H9 (cell line): Measurements from ENCODE around the gene CRACR2A. TPM values are rescaled to one million over a fixed set of nuclear protein-coding genes. Genes with fewer than 3 reads are reported as not detected.

ENCODE experiments used
- DNase-seq: peaks from one replicate; pipeline ENCODE4 v3.0.0-alpha.2; 2017
- H2AFZ ChIP-seq: one replicate; pipeline ENCODE4 v1.6.1; 2013; ENCODE audit warnings: mild to moderate bottlenecking, low read length, control low read depth, moderate library complexity
- H2AK5ac ChIP-seq: 2 replicates; pipeline ENCODE4 v1.6.1; 2013; ENCODE audit warnings: low read length, control low read depth, mixed read lengths; ENCODE audit not compliant: insufficient read length
- H2BK120ac ChIP-seq: one replicate; pipeline ENCODE4 v1.6.1; 2013; ENCODE audit warnings: low read depth, mild to moderate bottlenecking, low read length, control low read depth, inconsistent platforms; ENCODE audit not compliant: poor library complexity, severe bottlenecking
- H2BK12ac ChIP-seq: 2 replicates; pipeline ENCODE4 v1.6.1; 2013; ENCODE audit warnings: low read length, control low read depth, mixed read lengths, low read depth; ENCODE audit not compliant: insufficient read length
- H2BK15ac ChIP-seq: 2 replicates; pipeline ENCODE4 v1.6.1; 2013; ENCODE audit warnings: low read depth, low read length, control low read depth
- H2BK20ac ChIP-seq: one replicate; pipeline ENCODE4 v1.6.1; 2013; ENCODE audit warnings: low read depth, mild to moderate bottlenecking, low read length, control low read depth, inconsistent platforms; ENCODE audit not compliant: poor library complexity, severe bottlenecking
- H2BK5ac ChIP-seq: 2 replicates; pipeline ENCODE4 v1.6.1; 2013; ENCODE audit warnings: low read length, control low read depth, mixed read lengths; ENCODE audit not compliant: insufficient read length
- H3K14ac ChIP-seq: 2 replicates; pipeline ENCODE4 v1.6.1; 2013; ENCODE audit warnings: low read length, control low read depth; ENCODE audit not compliant: insufficient read depth
- H3K18ac ChIP-seq: 2 replicates; pipeline ENCODE4 v1.6.1; 2013; ENCODE audit warnings: low read depth, mild to moderate bottlenecking, mixed read lengths, low read length, control low read depth; ENCODE audit not compliant: insufficient read length
- H3K23ac ChIP-seq: 2 replicates; pipeline ENCODE4 v1.6.1; 2013; ENCODE audit warnings: low read length, control low read depth, mixed read lengths, low read depth; ENCODE audit not compliant: insufficient read length
- H3K23me2 ChIP-seq: 2 replicates; pipeline ENCODE4 v1.6.1; 2013; ENCODE audit warnings: low read depth, mild to moderate bottlenecking, mixed read lengths, low read length, control low read depth; ENCODE audit not compliant: insufficient read length, poor library complexity, severe bottlenecking
- H3K27ac ChIP-seq: 2 replicates; pipeline ENCODE4 v1.5.1; 2013; ENCODE audit warnings: low read length, control low read depth, mixed read lengths, low read depth; ENCODE audit not compliant: insufficient read length
- H3K27me3 ChIP-seq: 2 replicates; pipeline ENCODE4 v1.6.1; 2013; ENCODE audit warnings: low read length, control low read depth, inconsistent platforms; ENCODE audit not compliant: insufficient read depth
- H3K4ac ChIP-seq: 2 replicates; pipeline ENCODE4 v1.6.1; 2013; ENCODE audit warnings: low read depth, mild to moderate bottlenecking, control low read depth, inconsistent platforms, low read length, moderate library complexity
- H3K4me1 ChIP-seq: 2 replicates; pipeline ENCODE4 v1.6.1; 2013; ENCODE audit warnings: low read length, control low read depth, inconsistent platforms; ENCODE audit not compliant: insufficient read depth
- H3K4me2 ChIP-seq: 2 replicates; pipeline ENCODE4 v1.6.1; 2013; ENCODE audit warnings: low read length, control low read depth, mixed read lengths; ENCODE audit not compliant: insufficient read length, insufficient read depth
- H3K56ac ChIP-seq: 2 replicates; pipeline ENCODE4 v1.6.1; 2013; ENCODE audit warnings: low read depth, mild to moderate bottlenecking, mixed read lengths, low read length, control low read depth; ENCODE audit not compliant: insufficient read length
- H3K79me1 ChIP-seq: 2 replicates; pipeline ENCODE4 v1.6.1; 2013; ENCODE audit warnings: low read depth, mild to moderate bottlenecking, moderate library complexity, low read length, control low read depth, inconsistent platforms; ENCODE audit not compliant: insufficient read depth, poor library complexity, severe bottlenecking
- H3K79me2 ChIP-seq: 2 replicates; pipeline ENCODE4 v1.6.1; 2013; ENCODE audit warnings: low read length, control low read depth, inconsistent platforms; ENCODE audit not compliant: insufficient read depth
- H3K9ac ChIP-seq: 2 replicates; pipeline ENCODE4 v1.6.1; 2013; ENCODE audit warnings: low read length, control low read depth, mixed read lengths; ENCODE audit not compliant: insufficient read length; ENCODE audit errors: extremely low read depth
- H3K9me3 ChIP-seq: one replicate; pipeline ENCODE4 v1.6.1; 2013; ENCODE audit warnings: low read depth, low read length, inconsistent platforms; ENCODE audit not compliant: control insufficient read depth
- H3T11ph ChIP-seq: one replicate; pipeline ENCODE4 v1.6.1; 2013; ENCODE audit warnings: mild to moderate bottlenecking, low read length, control low read depth, inconsistent platforms
- H4K20me1 ChIP-seq: one replicate; pipeline ENCODE4 v1.6.1; 2013; ENCODE audit not compliant: control insufficient read depth, insufficient read length, insufficient read depth
- H4K5ac ChIP-seq: 2 replicates; pipeline ENCODE4 v1.6.1; 2013; ENCODE audit warnings: low read depth, mild to moderate bottlenecking, mixed read lengths, low read length, control low read depth; ENCODE audit not compliant: insufficient read length
- H4K8ac ChIP-seq: replicated peaks from 2 replicates; pipeline ENCODE4 v1.6.1; 2013; ENCODE audit warnings: low read length, control low read depth, mixed read lengths, low read depth; ENCODE audit not compliant: insufficient read length
- H4K91ac ChIP-seq: 2 replicates; pipeline ENCODE4 v1.6.1; 2013; ENCODE audit warnings: low read depth, mild to moderate bottlenecking, moderate library complexity, mixed read lengths, low read length, control low read depth; ENCODE audit not compliant: insufficient read length
- H3K27ac Mint-ChIP-seq, 3 experiments: 2 replicates in 2 of 3; 3 replicates in 1 of 3; pipeline ENCODE4 v1.8.0; 2020 to 2021; ENCODE audit warnings: mixed read lengths in 3 of 3, mild to moderate bottlenecking in 1 of 3, moderate library complexity in 1 of 3
- H3K27me3 Mint-ChIP-seq: 2 replicates; pipeline ENCODE4 v1.8.0; 2021; ENCODE audit warnings: low read depth, mild to moderate bottlenecking, moderate library complexity, mixed read lengths
- H3K36me3 Mint-ChIP-seq, 3 experiments: 2 replicates in 2 of 3; 3 replicates in 1 of 3; pipeline ENCODE4 v1.8.0; 2020 to 2021; ENCODE audit warnings: low read depth in 3 of 3, mixed read lengths in 3 of 3; ENCODE audit not compliant: insufficient read depth in 1 of 3
- H3K4me1 Mint-ChIP-seq, 2 experiments: 2 replicates each; pipeline ENCODE4 v1.8.0; 2020; ENCODE audit warnings: mixed read lengths in 2 of 2
- H3K4me3 Mint-ChIP-seq, 2 experiments: 2 replicates in 1 of 2; 3 replicates in 1 of 2; pipeline ENCODE4 v1.8.0; 2020 to 2021; ENCODE audit warnings: mild to moderate bottlenecking in 2 of 2, mixed read lengths in 2 of 2, moderate library complexity in 1 of 2
- H3K9me3 Mint-ChIP-seq, 2 experiments: 2 replicates in 1 of 2; 3 replicates in 1 of 2; pipeline ENCODE4 v1.8.0; 2020; ENCODE audit warnings: mild to moderate bottlenecking in 2 of 2, mixed read lengths in 2 of 2, moderate library complexity in 1 of 2
- CTCF ChIP-seq: fragments of 200-600 bp; sonication (generic); conservative IDR thresholded peaks from 3 replicates; pipeline ENCODE4 v1.8.0; 2021; ENCODE audit warnings: antibody characterized with exemption, mild to moderate bottlenecking
- WGBS: extraction: QIAGEN DNeasy Blood & Tissue Kit; methylation state at CpG from one replicate; pipeline ENCODE4 v1.1.7; 2013; ENCODE audit warnings: missing lambda C conversion rate, low lambda C conversion rate, mixed read lengths; ENCODE audit not compliant: insufficient read length; ENCODE audit errors: extremely low coverage; 5-methylcytosine and 5-hydroxymethylcytosine counted together
- total RNA-seq: library from RNA; stranded (reverse); gene quantifications from 2 replicates; pipeline ENCODE4 v1.2.1, GENCODE V29; 2021

Gene CRACR2A
- total RNA-seq, 1 experiment from 2014 or later = 2.0 TPM

GRCh38 chr12:3713947-3714346 lies 39.0 kb downstream of the CRACR2A start:
- Histone ChIP-seq H3K79me1 (no peaks in the 10 kb centered on the region), H3K79me2 (no peaks in the 10 kb centered on the region), H3K4me1 (no peaks in the 10 kb centered on the region; the same call in 1 of the 2 replicates), H3K9ac (no peak overlapping the region), H3K14ac (no peak overlapping the region), H4K5ac (no peak overlapping the region), H2BK5ac (no peak overlapping the region), H3K23me2 (no peaks in the 10 kb centered on the region), H4K8ac (no peak overlapping the region), H3T11ph (no peak overlapping the region), H3K4me2 (no peak overlapping the region), H3K27ac (no peak overlapping the region), H3K27me3 (no peaks in the 10 kb centered on the region), H3K9me3 (no peaks in the 10 kb centered on the region), H2AFZ (no peak overlapping the region), H2BK12ac (no peak overlapping the region), H4K20me1 (no peaks in the 10 kb centered on the region), H3K18ac (no peak overlapping the region), H3K4ac (no peak overlapping the region), H2BK20ac (no peak overlapping the region), H3K56ac (no peak overlapping the region), H2BK120ac (no peak overlapping the region), H2BK15ac (no peak overlapping the region), H2AK5ac (no peak overlapping the region), H4K91ac (no peak overlapping the region), H3K23ac (no peak overlapping the region)
- TF ChIP-seq CTCF = no peak
- Mint-ChIP-seq H3K9me3 (no peaks in the 10 kb centered on the region), H3K4me1 (peaks cover 10 to 13% of the 10 kb centered on the region in 2 experiments), H3K27me3 (peaks cover 3% of the 10 kb centered on the region; the same call in 1 of the 2 replicates), H3K27ac (no peak overlapping the region), H3K36me3 (no peaks in the 10 kb centered on the region; a peak in 1 of 7 replicates), H3K4me3 (no peak overlapping the region)
- no peak for DNase-seq
- no CpG with 5 or more reads among the region's 2 CpGs for WGBS
